SK-N-SH (cell line): ENCODE data around the gene CLCC1. TPM values are rescaled to one million over a fixed set of nuclear protein-coding genes. Genes with fewer than 3 reads are reported as not detected.

Experiments used
- CTCF ChIA-PET: fragments of 300-600, 350-600 bp; formaldehyde crosslinking; extraction: SDS; loops from one replicate; lab custom pipeline; 2021; lab: Yijun Ruan, JAX
- POLR2A ChIA-PET: fragments of 350-600 bp; sonication (Branson Sonifier 250); formaldehyde crosslinking; extraction: SDS; loops from one replicate; lab custom pipeline; 2020; ENCODE audit warnings: antibody characterized with exemption, inconsistent platforms; lab: Yijun Ruan, JAX
- DNase-seq: peaks from one replicate; pipeline ENCODE4 v3.0.0; 2012
- H2AFZ ChIP-seq: fragments of 200-600 bp; sonication (generic); 2 replicates; pipeline ENCODE4 v1.8.1; 2016; ENCODE audit warnings: antibody characterized with exemption, mild to moderate bottlenecking, low read depth
- H3F3A ChIP-seq: fragments of 200-600 bp; sonication (generic); replicated peaks from 2 replicates; pipeline ENCODE3; 2016; ENCODE audit warnings: antibody characterized with exemption, mild to moderate bottlenecking; ENCODE audit not compliant: insufficient read depth
- H3K27ac ChIP-seq, 2 experiments: fragments of 200-500 bp in 1 of 2; fragments of 200-600 bp in 1 of 2; sonication (Bioruptor generic) in 1 of 2; sonication (generic), shearing (Covaris generic) in 1 of 2; 2 replicates each; pipeline versions ENCODE4 v1.5.1 to v1.6.1; 2014 to 2016; ENCODE audit warnings: low read depth in 2 of 2, inconsistent platforms in 1 of 2, low read length in 1 of 2, mild to moderate bottlenecking in 1 of 2, mixed read lengths in 1 of 2
- H3K27me3 ChIP-seq: fragments of 200-600 bp; sonication (generic), shearing (Covaris generic); 2 replicates; pipeline ENCODE4 v1.6.1; 2016; ENCODE audit warnings: mixed run types; ENCODE audit not compliant: insufficient read depth
- H3K36me3 ChIP-seq, 2 experiments: fragments of 200-500 bp in 1 of 2; fragments of 200-600 bp in 1 of 2; sonication (Bioruptor generic) in 1 of 2; sonication (generic) in 1 of 2; replicated peaks in 1 of 2; 2 replicates each; pipeline versions ENCODE3 to v1.5.1; 2014 to 2016; ENCODE audit warnings: low read length in 1 of 2, mild to moderate bottlenecking in 1 of 2; ENCODE audit not compliant: insufficient read depth in 2 of 2, control insufficient read depth in 1 of 2
- H3K4me1 ChIP-seq, 2 experiments: fragments of 200-500 bp in 1 of 2; fragments of 200-600 bp in 1 of 2; sonication (Bioruptor generic) in 1 of 2; sonication (generic), shearing (Covaris generic) in 1 of 2; 2 replicates each; pipeline versions ENCODE4 v1.5.1 to v1.6.1; 2014 to 2016; ENCODE audit warnings: low read depth in 1 of 2, low read length in 1 of 2, mixed run types in 1 of 2; ENCODE audit not compliant: insufficient read depth in 2 of 2, control insufficient read depth in 1 of 2
- H3K4me2 ChIP-seq: fragments of 200-600 bp; sonication (generic), shearing (Covaris generic); 2 replicates; pipeline ENCODE4 v1.6.1; 2017; ENCODE audit warnings: mixed run types
- H3K4me3 ChIP-seq, 2 experiments: fragments of 200-500 bp in 1 of 2; fragments of 200-600 bp in 1 of 2; sonication (Bioruptor generic) in 1 of 2; sonication (generic), shearing (Covaris generic) in 1 of 2; 2 replicates each; pipeline versions ENCODE4 v1.5.1 to v1.8.1; 2014 to 2016; ENCODE audit warnings: low read depth in 2 of 2, inconsistent platforms in 1 of 2, low read length in 1 of 2, mild to moderate bottlenecking in 1 of 2, mixed read lengths in 1 of 2, moderate library complexity in 1 of 2
- H3K79me2 ChIP-seq: fragments of 200-600 bp; sonication (generic); 2 replicates; pipeline ENCODE4 v1.8.1; 2017; ENCODE audit warnings: mild to moderate bottlenecking; ENCODE audit not compliant: insufficient read depth
- H3K9ac ChIP-seq: fragments of 200-600 bp; sonication (generic); 2 replicates; pipeline ENCODE4 v1.6.1; 2017; ENCODE audit warnings: mixed run types
- H3K9me2 ChIP-seq: fragments of 200-600 bp; sonication (generic); 2 replicates; pipeline ENCODE4 v1.6.1; 2017; ENCODE audit warnings: mixed run types
- H3K9me3 ChIP-seq: fragments of 200-600 bp; sonication (generic); 2 replicates; pipeline ENCODE4 v1.6.1; 2017; ENCODE audit warnings: mixed run types, mild to moderate bottlenecking, moderate library complexity
- H4K20me1 ChIP-seq: fragments of 200-600 bp; sonication (generic); 2 replicates; pipeline ENCODE4 v1.6.1; 2017; ENCODE audit warnings: mild to moderate bottlenecking, mixed run types; ENCODE audit not compliant: insufficient read depth
- CHD2 ChIP-seq: fragments of 150-350 bp; IDR thresholded peaks from 2 replicates; pipeline ENCODE4 v1.6.1; 2018; ENCODE audit warnings: low read length; ENCODE audit not compliant: partially characterized antibody
- EP300 ChIP-seq, 2 experiments: IDR thresholded peaks; 2 replicates each; pipeline versions ENCODE4 v1.4.0 to v1.6.1; 2012; ENCODE audit warnings: borderline replicate concordance in 1 of 2, low read depth in 1 of 2, low read length in 1 of 2
- JUND ChIP-seq: IDR thresholded peaks from 2 replicates; pipeline ENCODE4 v1.4.0; 2012
- NFIC ChIP-seq: IDR thresholded peaks from 2 replicates; pipeline ENCODE4 v1.4.0; 2012; ENCODE audit warnings: borderline replicate concordance
- RAD21 ChIP-seq: IDR thresholded peaks from 2 replicates; pipeline ENCODE4 v1.6.1; 2012; ENCODE audit warnings: mild to moderate bottlenecking, low read length
- RXRA ChIP-seq: IDR thresholded peaks from 2 replicates; pipeline ENCODE4 v1.4.0; 2012; ENCODE audit warnings: low read depth, mild to moderate bottlenecking, borderline replicate concordance
- SMC3 ChIP-seq: IDR thresholded peaks from 2 replicates; pipeline ENCODE4 v1.6.1; 2012; ENCODE audit warnings: low read depth, low read length, improper control_type of control experiment
- TAF1 ChIP-seq: IDR thresholded peaks from 2 replicates; pipeline ENCODE4 v1.6.1; 2012; ENCODE audit warnings: low read depth, mild to moderate bottlenecking, low read length, moderate library complexity, borderline replicate concordance
- TEAD4 ChIP-seq: IDR thresholded peaks from 2 replicates; pipeline ENCODE4 v1.4.0; 2012; ENCODE audit warnings: mild to moderate bottlenecking, borderline replicate concordance; ENCODE audit not compliant: insufficient read depth
- WGBS: methylation state at CpG from one replicate; pipeline ENCODE4 v1.1.6; 2017; ENCODE audit warnings: low lambda C conversion rate; 5-methylcytosine and 5-hydroxymethylcytosine counted together
- polyA plus RNA-seq, 3 experiments: library from polyadenylated mRNA; depleted of rRNA; stranded (reverse); fragments of >200 nt; gene quantifications; 2 replicates each; pipeline ENCODE4 v1.2.3, GENCODE V29; 2012
- TF ChIP-seq, protein P1 (sequence below): IDR thresholded peaks from 2 replicates; pipeline ENCODE4 v1.4.0; 2012; ENCODE audit warnings: low read depth, borderline replicate concordance
- TF ChIP-seq, protein P2 (sequence below): fragments of 150-350 bp; IDR thresholded peaks from 2 replicates; pipeline ENCODE4 v1.6.1; 2016; ENCODE audit warnings: mild to moderate bottlenecking, low read depth, low read length
- TF ChIP-seq, protein P3 (sequence below): IDR thresholded peaks from 2 replicates; pipeline ENCODE4 v1.4.0; 2012; ENCODE audit warnings: low read depth, borderline replicate concordance

The CLCC1 gene
- polyA plus RNA-seq, 1 of the 3 experiments (the other 2 are of a cell fraction), result 20.0 TPM

DNA sequence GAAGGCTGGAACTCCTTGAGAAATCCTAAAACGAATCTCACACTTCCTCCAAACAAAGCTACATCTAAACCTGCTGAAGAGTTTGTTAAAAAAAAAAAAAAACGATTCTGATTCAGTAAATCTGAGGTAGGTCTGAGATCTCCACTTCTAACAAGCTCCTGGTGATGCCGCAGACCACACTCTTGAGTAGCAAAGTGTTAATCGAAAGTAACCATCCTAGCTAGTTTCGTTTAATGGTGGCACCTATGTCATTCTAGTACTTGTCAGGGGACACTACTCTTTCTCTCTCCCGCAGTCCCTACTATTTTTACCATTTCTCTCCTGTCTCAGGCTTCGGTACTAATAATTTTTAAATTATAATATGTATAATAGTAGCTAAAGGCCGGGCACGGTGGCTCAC is 2.1 kb downstream of the CLCC1 start:
- no peaks in the 10 kb centered on the region for H3K9me3 ChIP-seq
- 0 out of 2 replicates have a peak, but pooled peaks cover 5% of the 10 kb centered on the region for H4K20me1 ChIP-seq
- H3K27ac ChIP-seq, result no peak overlapping the region
- no peak overlapping the region for H3K9ac ChIP-seq
- H2AFZ ChIP-seq, result no peak overlapping the region
- peaks cover 4 to 6% of the 10 kb centered on the region in 2 experiments; a peak in 3 of 4 replicates for H3K4me1 ChIP-seq
- WGBS, result 91% methylated on average over 9 of the region's 9 CpGs
- ChIA-PET CTCF (interaction anchor here (4.0 kb wide), 1 partner anchor 151 kb away, joined by 11 read pairs; a partner anchor contains a TSS), POLR2A (no interaction called here)
- H3F3A ChIP-seq, result no peaks in the 10 kb centered on the region
- H3K4me2 ChIP-seq, result no peak overlapping the region
- H3K4me3 ChIP-seq, result no peak overlapping the region
- TF ChIP-seq NFIC (no peak), RAD21 (no peak), TEAD4 (no peak), EP300 (IDR thresholded peaks at IDR 0.05; ENCODE audit: borderline replicate concordance in 1 of 2, low read depth in 1 of 2, low read length in 1 of 2) (no peak), JUND (no peak), CHD2 (no peak), RXRA (no peak)
- TF ChIP-seq, protein P1, sequence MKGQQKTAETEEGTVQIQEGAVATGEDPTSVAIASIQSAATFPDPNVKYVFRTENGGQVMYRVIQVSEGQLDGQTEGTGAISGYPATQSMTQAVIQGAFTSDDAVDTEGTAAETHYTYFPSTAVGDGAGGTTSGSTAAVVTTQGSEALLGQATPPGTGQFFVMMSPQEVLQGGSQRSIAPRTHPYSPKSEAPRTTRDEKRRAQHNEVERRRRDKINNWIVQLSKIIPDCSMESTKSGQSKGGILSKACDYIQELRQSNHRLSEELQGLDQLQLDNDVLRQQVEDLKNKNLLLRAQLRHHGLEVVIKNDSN, result no peak
- TF ChIP-seq, protein P2, sequence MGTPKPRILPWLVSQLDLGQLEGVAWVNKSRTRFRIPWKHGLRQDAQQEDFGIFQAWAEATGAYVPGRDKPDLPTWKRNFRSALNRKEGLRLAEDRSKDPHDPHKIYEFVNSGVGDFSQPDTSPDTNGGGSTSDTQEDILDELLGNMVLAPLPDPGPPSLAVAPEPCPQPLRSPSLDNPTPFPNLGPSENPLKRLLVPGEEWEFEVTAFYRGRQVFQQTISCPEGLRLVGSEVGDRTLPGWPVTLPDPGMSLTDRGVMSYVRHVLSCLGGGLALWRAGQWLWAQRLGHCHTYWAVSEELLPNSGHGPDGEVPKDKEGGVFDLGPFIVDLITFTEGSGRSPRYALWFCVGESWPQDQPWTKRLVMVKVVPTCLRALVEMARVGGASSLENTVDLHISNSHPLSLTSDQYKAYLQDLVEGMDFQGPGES, result no peak
- TF ChIP-seq, protein P3, sequence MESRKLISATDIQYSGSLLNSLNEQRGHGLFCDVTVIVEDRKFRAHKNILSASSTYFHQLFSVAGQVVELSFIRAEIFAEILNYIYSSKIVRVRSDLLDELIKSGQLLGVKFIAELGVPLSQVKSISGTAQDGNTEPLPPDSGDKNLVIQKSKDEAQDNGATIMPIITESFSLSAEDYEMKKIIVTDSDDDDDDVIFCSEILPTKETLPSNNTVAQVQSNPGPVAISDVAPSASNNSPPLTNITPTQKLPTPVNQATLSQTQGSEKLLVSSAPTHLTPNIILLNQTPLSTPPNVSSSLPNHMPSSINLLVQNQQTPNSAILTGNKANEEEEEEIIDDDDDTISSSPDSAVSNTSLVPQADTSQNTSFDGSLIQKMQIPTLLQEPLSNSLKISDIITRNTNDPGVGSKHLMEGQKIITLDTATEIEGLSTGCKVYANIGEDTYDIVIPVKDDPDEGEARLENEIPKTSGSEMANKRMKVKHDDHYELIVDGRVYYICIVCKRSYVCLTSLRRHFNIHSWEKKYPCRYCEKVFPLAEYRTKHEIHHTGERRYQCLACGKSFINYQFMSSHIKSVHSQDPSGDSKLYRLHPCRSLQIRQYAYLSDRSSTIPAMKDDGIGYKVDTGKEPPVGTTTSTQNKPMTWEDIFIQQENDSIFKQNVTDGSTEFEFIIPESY, result no peak
- H3K27me3 ChIP-seq, result no peaks in the 10 kb centered on the region
- peaks cover 0 to 8% of the 10 kb centered on the region in 2 experiments for H3K36me3 ChIP-seq
- no peaks in the 10 kb centered on the region for H3K9me2 ChIP-seq
- no peak for DNase-seq
- peaks cover 67% of the 10 kb centered on the region for H3K79me2 ChIP-seq

- Histone ChIP-seq H3K9me2 (no peaks in the 10 kb centered on the region), H3K4me1 (peaks cover 4 to 6% of the 10 kb centered on the region in 2 experiments; a peak in 3 of 4 replicates), H3K79me2 (peaks cover 72% of the 10 kb centered on the region), H3F3A (no peaks in the 10 kb centered on the region), H3K4me2 (no peak overlapping the region), H4K20me1 (0 out of 2 replicates have a peak, but pooled peaks cover 5% of the 10 kb centered on the region), H3K27me3 (no peaks in the 10 kb centered on the region), H3K9ac (no peak overlapping the region), H2AFZ (no peak overlapping the region), H3K27ac (no peak overlapping the region), H3K36me3 (peaks cover 0 to 8% of the 10 kb centered on the region in 2 experiments), H3K9me3 (no peaks in the 10 kb centered on the region), H3K4me3 (no peak overlapping the region)
- POLR2A ChIA-PET, result no interaction called here
- DNase-seq, result no peak
- 93% methylated on average over 5 of the region's 5 CpGs for WGBS
- CTCF ChIA-PET, result interaction anchor here (4.0 kb wide), 1 partner anchor 152 kb away, joined by 11 read pairs; a partner anchor contains a TSS
- TF ChIP-seq TAF1, result no peak
- TF ChIP-seq SMC3, result no peak
- TF ChIP-seq, protein P2, result no peak
- no peak for TF ChIP-seq RXRA
- no peak for TF ChIP-seq EP300 (IDR thresholded peaks at IDR 0.05; ENCODE audit: borderline replicate concordance in 1 of 2, low read depth in 1 of 2, low read length in 1 of 2)
These were observed 2.6 kb downstream of the CLCC1 start for GRCh38 chr1:108960719-108961118.
